HUES6 (cell line): ENCODE results near the gene CHST14.

ENCODE experiments used
- H3K27ac ChIP-seq: 2 replicates; pipeline ENCODE4 v1.7.0; 2013; ENCODE audit warnings: low read depth, mild to moderate bottlenecking, low read length, inconsistent platforms
- H3K27me3 ChIP-seq: 2 replicates; pipeline ENCODE4 v1.6.1; 2013; ENCODE audit warnings: low read length; ENCODE audit not compliant: control insufficient read depth, insufficient read depth
- H3K36me3 ChIP-seq: 2 replicates; pipeline ENCODE4 v1.6.1; 2013; ENCODE audit warnings: low read length; ENCODE audit not compliant: control insufficient read depth, insufficient read depth
- H3K4me1 ChIP-seq: 2 replicates; pipeline ENCODE4 v1.6.1; 2013; ENCODE audit warnings: low read length; ENCODE audit not compliant: control insufficient read depth, insufficient read depth
- H3K4me3 ChIP-seq: 2 replicates; pipeline ENCODE4 v1.5.1; 2013; ENCODE audit warnings: low read depth, low read length
- H3K9ac ChIP-seq: one replicate; pipeline ENCODE4 v1.6.1; 2013; ENCODE audit warnings: mild to moderate bottlenecking, low read length
- H3K9me3 ChIP-seq: 2 replicates; pipeline ENCODE4 v1.6.1; 2013; ENCODE audit warnings: low read depth, low read length; ENCODE audit not compliant: control insufficient read depth, insufficient read depth

Gene CHST14

GRCh38 chr15:40495516-40495915 lies 24.7 kb downstream of the CHST14 start:
- Histone ChIP-seq H3K4me3 (no peak overlapping the region), H3K27me3 (no peaks in the 10 kb centered on the region), H3K4me1 (no peaks in the 10 kb centered on the region), H3K9me3 (no peaks in the 10 kb centered on the region), H3K9ac (no peak overlapping the region), H3K27ac (no peak overlapping the region), H3K36me3 (no peaks in the 10 kb centered on the region)

GRCh38 chr15:40498418-40498817 lies 27.6 kb downstream of the CHST14 start:
- Histone ChIP-seq H3K9ac (no peak overlapping the region), H3K4me3 (no peak overlapping the region), H3K36me3 (no peaks in the 10 kb centered on the region), H3K27me3 (no peaks in the 10 kb centered on the region), H3K27ac (no peak overlapping the region), H3K9me3 (no peaks in the 10 kb centered on the region), H3K4me1 (no peaks in the 10 kb centered on the region)

- Histone ChIP-seq H3K4me1 (no peaks in the 10 kb centered on the region), H3K27ac (no peak overlapping the region), H3K4me3 (no peak overlapping the region), H3K9ac (no peak overlapping the region), H3K27me3 (no peaks in the 10 kb centered on the region), H3K36me3 (no peaks in the 10 kb centered on the region), H3K9me3 (no peaks in the 10 kb centered on the region)
Measured at GRCh38 chr15:40498891-40499290, 28.1 kb downstream of the CHST14 start.

DNA sequence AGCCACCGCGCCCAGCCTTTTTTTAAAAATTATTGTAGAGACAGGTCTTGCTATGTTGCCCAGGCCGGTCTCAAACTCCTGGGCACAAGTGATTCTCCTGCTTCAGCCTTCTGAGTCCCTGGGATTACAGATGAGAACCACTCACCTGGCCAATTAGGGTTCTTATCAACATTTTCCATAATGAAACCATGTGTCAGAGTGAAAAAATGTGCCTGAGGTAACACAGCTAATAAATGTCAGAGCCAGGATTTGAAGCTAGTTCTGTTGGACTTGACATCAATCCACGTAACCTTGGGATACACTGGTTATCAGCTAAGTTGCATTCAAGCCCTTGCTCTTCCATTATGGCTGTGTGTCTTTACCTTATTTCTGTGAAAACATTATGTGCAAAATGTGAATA lies 29.1 kb downstream of the CHST14 start:
- Histone ChIP-seq H3K27ac (no peak overlapping the region), H3K9ac (no peak overlapping the region), H3K9me3 (no peaks in the 10 kb centered on the region), H3K4me3 (no peak overlapping the region), H3K27me3 (no peaks in the 10 kb centered on the region), H3K4me1 (no peaks in the 10 kb centered on the region), H3K36me3 (no peaks in the 10 kb centered on the region)

DNA sequence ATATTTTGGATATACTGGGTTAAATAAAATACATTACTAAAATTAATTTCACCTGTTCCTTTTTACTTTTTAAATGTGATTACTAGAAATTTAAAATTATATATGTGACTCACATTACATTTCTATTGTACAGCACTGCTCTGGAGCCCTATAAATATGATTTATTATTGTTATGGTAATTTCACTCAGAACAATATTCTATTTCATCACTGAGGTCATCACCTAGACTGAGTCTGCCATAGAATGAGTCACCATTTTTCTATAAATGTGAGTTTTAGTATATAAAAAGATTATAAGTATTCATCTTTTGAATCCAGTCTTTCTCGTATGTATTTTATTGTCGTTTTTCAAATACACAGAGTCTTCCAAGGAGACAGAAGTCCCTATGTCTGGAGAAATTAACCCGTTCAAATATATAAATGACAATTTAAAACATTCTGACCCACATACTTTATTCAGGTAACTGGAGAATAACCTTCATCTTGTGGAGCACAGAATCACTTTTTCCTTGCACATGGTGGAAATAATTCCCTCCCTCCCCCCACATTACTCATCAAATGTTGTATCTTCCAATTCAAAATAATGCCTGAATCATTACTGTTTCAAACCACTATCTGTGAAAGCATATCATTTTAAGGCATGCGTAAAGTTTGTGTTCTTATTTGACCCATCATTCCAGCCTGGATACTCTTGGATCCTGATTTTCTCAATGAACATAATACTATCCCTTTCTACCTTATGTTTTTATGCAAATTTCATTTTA lies 30.0 kb downstream of the CHST14 start:
- no peaks in the 10 kb centered on the region for H3K9me3 ChIP-seq
- H3K4me1 ChIP-seq = no peaks in the 10 kb centered on the region
- H3K27me3 ChIP-seq = no peaks in the 10 kb centered on the region
- H3K9ac ChIP-seq = no peak overlapping the region
- H3K4me3 ChIP-seq = no peak overlapping the region
- H3K27ac ChIP-seq = no peak overlapping the region
- no peaks in the 10 kb centered on the region for H3K36me3 ChIP-seq

DNA sequence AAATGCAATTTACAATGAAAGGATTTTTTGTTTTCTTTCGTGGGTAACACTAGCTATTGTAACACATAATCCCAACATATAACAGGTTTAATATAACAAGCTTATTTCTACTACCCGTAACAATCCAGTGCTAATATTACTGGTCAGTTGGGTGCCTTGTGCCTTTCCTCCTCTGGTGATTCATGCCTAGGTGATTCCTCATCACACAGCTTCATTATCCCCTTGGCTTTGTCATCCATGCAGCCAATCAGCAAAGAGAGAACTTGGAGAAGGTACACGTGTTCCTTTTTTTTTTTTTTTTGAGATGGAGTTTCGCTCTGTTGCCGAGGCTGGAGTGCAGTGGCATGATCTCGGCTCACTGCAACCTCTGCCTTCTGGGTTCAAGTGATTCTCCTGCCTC lies 30.7 kb downstream of the CHST14 start:
- Histone ChIP-seq H3K9me3 (no peaks in the 10 kb centered on the region), H3K4me3 (no peak overlapping the region), H3K9ac (no peak overlapping the region), H3K27me3 (peaks cover 3% of the 10 kb centered on the region), H3K27ac (no peak overlapping the region), H3K36me3 (no peaks in the 10 kb centered on the region), H3K4me1 (peaks cover under 1% of the 10 kb centered on the region)

- Histone ChIP-seq H3K27me3 (peaks cover 45% of the 10 kb centered on the region), H3K4me1 (peaks cover 12% of the 10 kb centered on the region), H3K9ac (peak overlapping the region; percentile 53), H3K36me3 (no peaks in the 10 kb centered on the region), H3K27ac (no peak overlapping the region), H3K9me3 (no peaks in the 10 kb centered on the region), H3K4me3 (peak overlapping the region; percentile 60)
Measured at GRCh38 chr15:40506964-40507571, 36.3 kb downstream of the CHST14 start.

DNA sequence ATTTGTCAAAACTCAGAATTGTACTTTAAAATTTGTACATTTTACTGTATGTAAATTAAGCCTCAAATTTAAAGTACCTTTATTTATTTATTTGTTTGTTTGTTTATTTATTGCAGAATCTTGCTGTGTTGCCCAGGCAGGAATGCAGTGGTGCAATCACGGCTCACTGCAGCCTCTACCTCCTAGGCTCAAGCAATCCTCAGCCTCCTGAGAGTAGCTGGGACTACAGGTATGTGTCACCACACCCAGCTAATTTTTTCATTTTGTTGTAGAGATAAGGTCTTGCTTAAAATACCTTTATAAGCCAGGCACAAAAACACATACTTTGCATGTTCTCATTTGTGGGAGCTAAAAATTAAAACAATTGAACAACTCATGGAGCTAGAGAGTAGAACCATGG lies 37.4 kb downstream of the CHST14 start:
- peaks cover 55% of the 10 kb centered on the region for H3K27me3 ChIP-seq

GRCh38 chr15:40510201-40510600 lies 39.4 kb downstream of the CHST14 start:
- Histone ChIP-seq H3K9ac (no peak overlapping the region), H3K27ac (no peak overlapping the region), H3K9me3 (no peaks in the 10 kb centered on the region), H3K36me3 (no peaks in the 10 kb centered on the region), H3K4me3 (no peak overlapping the region), H3K4me1 (peaks cover 15% of the 10 kb centered on the region), H3K27me3 (peaks cover 60% of the 10 kb centered on the region)

More for the DNA sequence above, 37.4 kb downstream of the CHST14 start:
- Histone ChIP-seq H3K9me3 (no peaks in the 10 kb centered on the region), H3K36me3 (no peaks in the 10 kb centered on the region), H3K27ac (no peak overlapping the region), H3K9ac (no peak overlapping the region), H3K4me3 (no peak overlapping the region), H3K4me1 (peaks cover 15% of the 10 kb centered on the region)

DNA sequence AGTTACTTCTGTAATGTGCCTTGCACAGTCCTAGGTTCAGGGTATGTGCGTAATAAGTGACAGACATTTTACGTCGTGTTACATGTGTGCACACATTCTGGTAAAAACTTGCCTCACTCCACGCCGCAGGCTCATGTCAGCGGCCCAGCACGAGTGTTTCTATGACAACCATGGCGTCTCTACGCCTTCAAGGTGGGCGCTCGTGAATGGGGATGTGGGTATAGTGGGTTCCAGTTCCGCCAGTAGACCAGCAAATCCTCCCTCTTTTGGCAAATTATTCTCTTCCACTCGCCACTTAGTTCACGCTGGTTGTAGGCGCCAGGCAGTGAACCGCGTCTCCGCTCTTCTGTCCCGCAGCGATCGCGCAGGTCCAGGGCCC lies 40.3 kb downstream of the CHST14 start:
- Histone ChIP-seq H3K27me3 (peaks cover 60% of the 10 kb centered on the region), H3K9me3 (no peaks in the 10 kb centered on the region), H3K36me3 (no peaks in the 10 kb centered on the region), H3K4me3 (peak overlapping the region; percentile 49), H3K9ac (no peak overlapping the region), H3K27ac (no peak overlapping the region), H3K4me1 (peaks cover 15% of the 10 kb centered on the region)

GRCh38 chr15:40511472-40512133 lies 40.8 kb downstream of the CHST14 start:
- peaks cover 55% of the 10 kb centered on the region for H3K27me3 ChIP-seq
- peak overlapping the region; percentile 62 for H3K9ac ChIP-seq
- no peaks in the 10 kb centered on the region for H3K9me3 ChIP-seq
- H3K36me3 ChIP-seq = no peaks in the 10 kb centered on the region
- H3K4me1 ChIP-seq = peaks cover 13% of the 10 kb centered on the region
- no peak overlapping the region for H3K27ac ChIP-seq
- peak overlapping the region; percentile 49 for H3K4me3 ChIP-seq
